HepG2 (cell line): ENCODE measurements around the gene BAHCC1. TPM values are rescaled to one million over a fixed set of nuclear protein-coding genes. Genes with fewer than 3 reads are reported as not detected.
A peak's percentile ranks its signal among the peaks of the same experiment; 100 is the strongest.

Source experiments
- AGO1 ChIP-seq: fragments of 200-400 bp; formaldehyde crosslinking; IDR thresholded peaks from 2 replicates; pipeline ENCODE4 v1.6.1; 2017; ENCODE audit warnings: mild to moderate bottlenecking, low read depth, low read length, moderate library complexity; ENCODE audit not compliant: poor library complexity, severe bottlenecking
- EZH2 ChIP-seq: conservative IDR thresholded peaks from 2 replicates; pipeline ENCODE4 v1.6.1; 2012; ENCODE audit warnings: mild to moderate bottlenecking, low read depth, low read length, moderate library complexity
- HES4 ChIP-seq: sonication (generic); formaldehyde crosslinking; IDR thresholded peaks from 2 replicates; pipeline ENCODE4 v1.9.0; 2021; ENCODE audit warnings: mild to moderate bottlenecking, missing genetic modification reagents, borderline replicate concordance
- KLF11 ChIP-seq: IDR thresholded peaks from 2 replicates; pipeline ENCODE4 v1.6.1; 2016; ENCODE audit warnings: missing compliant biosample characterization
- NR2F1 ChIP-seq, 2 experiments: fragments of 450-650 bp in 1 of 2; formaldehyde crosslinking in 1 of 2; IDR thresholded peaks; 2 replicates each; pipeline versions ENCODE4 v1.5.0 to v1.6.1; 2016 to 2020; ENCODE audit warnings: mild to moderate bottlenecking in 1 of 2, missing compliant biosample characterization in 1 of 2, missing genetic modification reagents in 1 of 2, moderate library complexity in 1 of 2
- RFX3 ChIP-seq: IDR thresholded peaks from 2 replicates; pipeline ENCODE4 v1.6.1; 2016; ENCODE audit warnings: missing biosample characterization, missing genetic modification reagents
- SIN3A ChIP-seq: IDR thresholded peaks from 2 replicates; pipeline ENCODE4 v1.6.1; 2011; ENCODE audit warnings: low read depth, mild to moderate bottlenecking, control low read depth, low read length, borderline replicate concordance
- SOX13 ChIP-seq, 3 experiments: fragments of 450-650 bp in 1 of 3; sonication (generic) in 1 of 3; formaldehyde crosslinking in 1 of 3; IDR thresholded peaks in 2 of 3; conservative IDR thresholded peaks in 1 of 3; 2 replicates each; pipeline versions ENCODE4 v1.5.0 to v1.6.1; 2016 to 2020; ENCODE audit warnings: antibody characterized with exemption in 1 of 3, mild to moderate bottlenecking in 1 of 3, missing compliant biosample characterization in 1 of 3, missing genetic modification reagents in 1 of 3, moderate library complexity in 1 of 3
- THAP9 ChIP-seq: sonication (generic); formaldehyde crosslinking; IDR thresholded peaks from 2 replicates; pipeline ENCODE4; 2020; ENCODE audit warnings: missing genetic modification reagents, mild to moderate bottlenecking, borderline replicate concordance
- TRIM22 ChIP-seq: fragments of 450-650 bp; IDR thresholded peaks from 2 replicates; pipeline ENCODE4 v1.6.1; 2017
- ZFP91 ChIP-seq: sonication (generic); formaldehyde crosslinking; IDR thresholded peaks from 2 replicates; pipeline ENCODE4 v1.9.0; 2022; ENCODE audit warnings: missing genetic modification reagents, mild to moderate bottlenecking, borderline replicate concordance
- ZFX ChIP-seq: sonication (generic); formaldehyde crosslinking; IDR thresholded peaks from 2 replicates; pipeline ENCODE4 v1.4.0; 2020; ENCODE audit warnings: mild to moderate bottlenecking, low read depth, missing genetic modification reagents, moderate library complexity
- ZNF33A ChIP-seq: sonication (generic); formaldehyde crosslinking; IDR thresholded peaks from 2 replicates; pipeline ENCODE4 v1.5.1; 2020; ENCODE audit warnings: missing genetic modification reagents, mild to moderate bottlenecking, moderate library complexity, borderline replicate concordance
- ZNF768 ChIP-seq: sonication (generic); formaldehyde crosslinking; IDR thresholded peaks from 2 replicates; pipeline ENCODE4 v1.4.0; 2020; ENCODE audit warnings: missing genetic modification reagents
- ZNF839 ChIP-seq: sonication (generic); formaldehyde crosslinking; IDR thresholded peaks from 2 replicates; pipeline ENCODE4 v1.4.0; 2020; ENCODE audit warnings: missing genetic modification reagents, mild to moderate bottlenecking, borderline replicate concordance
- ZXDC ChIP-seq: sonication (generic); formaldehyde crosslinking; IDR thresholded peaks from 2 replicates; pipeline ENCODE4 v1.5.0; 2020; ENCODE audit warnings: mild to moderate bottlenecking, missing genetic modification reagents
- polyA plus RNA-seq, 8 experiments: library from polyadenylated mRNA; depleted of rRNA in 3 of 8; stranded (reverse) in 7 of 8; unstranded in 1 of 8; fragments of >200 nt; fragmentation: Illumina TruSeq in 4 of 8; extraction: Trizol in 4 of 8; gene quantifications; 2 replicates each; pipeline versions ENCODE4 v1.2.1 to v1.2.3, GENCODE V29; 2011 to 2016; ENCODE audit warnings: low read depth in 4 of 8, missing spikeins in 1 of 8, mixed read lengths in 1 of 8; ENCODE audit not compliant: insufficient read depth in 1 of 8
- total RNA-seq, 5 experiments: library from RNA; depleted of rRNA; stranded (reverse); fragments of >200 nt; fragmentation: Illumina TruSeq; extraction: Trizol; gene quantifications; 2 replicates each; pipeline ENCODE4 v1.2.3, GENCODE V29; 2016; ENCODE audit warnings: low read depth in 1 of 5

Gene BAHCC1
- total and polyA plus RNA-seq, 2 of the 13 experiments (the other 11 are each of a cell fraction or from before 2014, with no cell fraction given) = 1.4 to 1.7 TPM

GRCh38 chr17:81371910-81372760, 23.1 kb upstream of the BAHCC1 start (continued):
- TF ChIP-seq ZFX (CRISPR knock-in tag) (peak; percentile 58), THAP9 (CRISPR knock-in tag) (peak; percentile 42; the same call in 1 of the 2 replicates), EZH2 (0 out of 2 replicates have a peak, but pooled peaks have one; percentile 35), TRIM22 (no peak), SIN3A (no peak), RFX3 (CRISPR knock-in tag) (no peak), ZFP91 (CRISPR knock-in tag) (peak; percentile 48; the same call in 1 of the 2 replicates), AGO1 (peak; percentile 56), ZNF768 (CRISPR knock-in tag) (peak; percentile 6; the same call in 1 of the 2 replicates), NR2F1 (CRISPR knock-in tag; IDR thresholded peaks at IDR 0.05) (no peak), ZNF839 (CRISPR knock-in tag) (peak; percentile 66; the same call in 1 of the 2 replicates), ZNF33A (CRISPR knock-in tag) (no peak), SOX13 (IDR thresholded peaks at IDR 0.05) (no peak), SOX13 (CRISPR knock-in tag; conservative IDR thresholded peaks at IDR 0.05 in 1 of 2, IDR thresholded peaks at IDR 0.05 in 1 of 2) (no peak), KLF11 (CRISPR knock-in tag) (no peak), ZXDC (no peak), HES4 (CRISPR knock-in tag) (0 out of 2 replicates have a peak, but pooled peaks have one; percentile 39)
